Keratinocyte (primary cell): ENCODE data around the gene ANTXR2. TPM values are rescaled to one million over a fixed set of nuclear protein-coding genes. Genes with fewer than 3 reads are reported as not detected.

Experiments
- DNase-seq: peaks from one replicate; pipeline ENCODE4 v3.0.0-alpha.2; 2011; ENCODE audit warnings: low read depth, missing footprints, low spot score
- FAIRE-seq: peaks from 2 replicates; lab custom pipeline; 2011; peaks lifted over from hg19 to GRCh38; lab: Jason Lieb, UNC
- H2AFZ ChIP-seq: 2 replicates; pipeline ENCODE4 v1.6.0; 2012; ENCODE audit warnings: low read length, control low read depth, inconsistent platforms; ENCODE audit not compliant: control insufficient read depth
- H3K27ac ChIP-seq: 2 replicates; pipeline ENCODE4 v1.5.1; 2011; ENCODE audit warnings: low read length; ENCODE audit not compliant: control insufficient read depth, insufficient read depth
- H3K27me3 ChIP-seq: 3 replicates; pipeline ENCODE4 v1.6.0; 2011; ENCODE audit warnings: low read length; ENCODE audit not compliant: control insufficient read depth, insufficient read depth; ENCODE audit errors: extremely low read depth
- H3K36me3 ChIP-seq, 2 experiments: 2 replicates in 1 of 2; 3 replicates in 1 of 2; pipeline ENCODE4 v1.5.1; 2011; ENCODE audit warnings: low read length in 2 of 2, mild to moderate bottlenecking in 1 of 2; ENCODE audit not compliant: control insufficient read depth in 2 of 2, insufficient read depth in 2 of 2; ENCODE audit errors: extremely low read depth in 1 of 2
- H3K4me1 ChIP-seq: 3 replicates; pipeline ENCODE4 v1.5.1; 2011; ENCODE audit warnings: low read length; ENCODE audit not compliant: control insufficient read depth, insufficient read depth; ENCODE audit errors: extremely low read depth
- H3K4me2 ChIP-seq: 3 replicates; pipeline ENCODE4 v1.6.0; 2011; ENCODE audit warnings: low read depth, low read length; ENCODE audit not compliant: control insufficient read depth, insufficient read depth; ENCODE audit errors: extremely low read depth
- H3K4me3 ChIP-seq, 3 experiments: fragments of 200-600 bp in 1 of 3; sonication (generic) in 1 of 3; 2 replicates in 2 of 3; 3 replicates in 1 of 3; pipeline ENCODE4 v1.5.1; 2011 to 2016; ENCODE audit warnings: low read length in 3 of 3, mild to moderate bottlenecking in 3 of 3, control low read depth in 2 of 3, inconsistent platforms in 1 of 3, low read depth in 1 of 3, mixed read lengths in 1 of 3, mixed run types in 1 of 3, moderate library complexity in 1 of 3; ENCODE audit not compliant: control insufficient read depth in 2 of 3, insufficient read depth in 2 of 3; ENCODE audit errors: extremely low read depth in 1 of 3
- H3K79me2 ChIP-seq: 2 replicates; pipeline ENCODE4 v1.6.0; 2012; ENCODE audit warnings: low read length; ENCODE audit not compliant: control insufficient read depth, insufficient read depth
- H3K9ac ChIP-seq: 3 replicates; pipeline ENCODE4 v1.6.0; 2011; ENCODE audit warnings: low read length; ENCODE audit not compliant: control insufficient read depth, insufficient read depth; ENCODE audit errors: extremely low read depth
- H3K9me1 ChIP-seq: 3 replicates; pipeline ENCODE4 v1.6.0; 2011; ENCODE audit warnings: low read length; ENCODE audit not compliant: control insufficient read depth, insufficient read depth; ENCODE audit errors: extremely low read depth
- H3K9me3 ChIP-seq: 2 replicates; pipeline ENCODE4 v1.5.1; 2012; ENCODE audit warnings: low read depth, low read length; ENCODE audit not compliant: control insufficient read depth
- H4K20me1 ChIP-seq: 3 replicates; pipeline ENCODE4 v1.6.0; 2011; ENCODE audit warnings: low read length; ENCODE audit not compliant: control insufficient read depth, insufficient read depth; ENCODE audit errors: extremely low read depth
- CTCF ChIP-seq, 3 experiments: IDR thresholded peaks in 1 of 3; conservative IDR thresholded peaks in 1 of 3; optimal IDR thresholded peaks in 1 of 3; 2 replicates in 2 of 3; 3 replicates in 1 of 3; pipeline versions ENCODE3 to v1.5.1; 2011; ENCODE audit warnings: low read length in 3 of 3, mild to moderate bottlenecking in 3 of 3, moderate library complexity in 2 of 3, control low read depth in 1 of 3, inconsistent platforms in 1 of 3; ENCODE audit not compliant: insufficient read depth in 2 of 3; ENCODE audit errors: extremely low read depth in 1 of 3
- EZH2 ChIP-seq: IDR thresholded peaks from one replicate; pipeline ENCODE4 v1.6.1; 2012; ENCODE audit warnings: inconsistent platforms, mild to moderate bottlenecking, low read length, moderate library complexity
- dilution Hi-C: fragments of 300-500 bp; cut with MboI; formaldehyde crosslinking; loops from one replicate; pipeline ENCODE4 v1.7.0; 2020; ENCODE audit warnings: low sequenced_read_pairs; ENCODE audit not compliant: extremely low pct_ligation_motif_present
- polyA plus RNA-seq, 5 experiments: library from polyadenylated mRNA; depleted of rRNA in 3 of 5; stranded (reverse) in 3 of 5; stranded (forward) in 1 of 5; unstranded in 1 of 5; fragments of >200 nt; gene quantifications; 1 replicate in 1 of 5; 2 replicates in 3 of 5; 3 replicates in 1 of 5; pipeline versions ENCODE4 v1.2.1 to v1.2.3, GENCODE V29; 2011 to 2012; ENCODE audit warnings: missing spikeins in 2 of 5, low read depth in 1 of 5, low replicate concordance in 1 of 5

The ANTXR2 gene
- polyA plus RNA-seq, 1 donor (not counting 4 experiments of a cell fraction or from before 2014, with no cell fraction given): 89.1 TPM

GRCh38 chr4:80093563-80093962 lies 20.5 kb upstream of the ANTXR2 start:
- Histone ChIP-seq H3K4me1 (peaks cover 17% of the 10 kb centered on the region), H3K79me2 (no peaks in the 10 kb centered on the region), H3K9ac (no peak overlapping the region), H3K4me3 (no peak overlapping the region), H3K27me3 (no peaks in the 10 kb centered on the region), H4K20me1 (no peaks in the 10 kb centered on the region), H3K27ac (no peak overlapping the region), H3K4me2 (no peak overlapping the region), H3K36me3 (no peaks in the 10 kb centered on the region), H3K9me1 (no peaks in the 10 kb centered on the region), H2AFZ (no peak overlapping the region), H3K9me3 (no peaks in the 10 kb centered on the region)
- DNase-seq: no peak
- dilution Hi-C loops: no loop called here
- no peak for TF ChIP-seq CTCF (optimal IDR thresholded peaks at IDR 0.05 in 1 of 3, IDR thresholded peaks at IDR 0.05 in 1 of 3, conservative IDR thresholded peaks at IDR 0.05 in 1 of 3; ENCODE audit: extremely low read depth in 1 of 3, insufficient read depth in 2 of 3, low read length in 3 of 3)
- TF ChIP-seq EZH2: no peak
- no peak for FAIRE-seq

DNA sequence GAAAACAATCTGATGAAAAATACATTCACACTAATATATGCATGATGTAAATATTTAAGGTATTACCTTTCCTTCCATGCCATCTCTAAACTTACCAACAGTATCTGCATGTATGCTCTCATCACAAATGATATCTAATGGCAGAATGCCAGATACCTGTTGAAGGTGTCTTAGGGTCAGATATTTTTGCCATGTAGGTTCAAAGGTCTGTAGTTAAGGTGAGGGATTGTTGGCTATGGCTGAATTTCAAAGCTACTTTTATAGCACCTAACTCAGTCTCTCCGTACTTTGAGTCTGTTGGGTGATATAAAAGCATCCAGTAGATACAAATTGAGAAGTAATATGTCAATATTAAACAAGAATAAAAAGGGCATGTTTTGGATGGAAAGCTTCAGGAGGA lies 19.8 kb upstream of the ANTXR2 start:
- no peaks in the 10 kb centered on the region for H3K9me3 ChIP-seq
- H2AFZ ChIP-seq: no peak overlapping the region
- H3K4me3 ChIP-seq: no peak overlapping the region
- H3K27ac ChIP-seq: no peak overlapping the region
- H3K79me2 ChIP-seq: no peaks in the 10 kb centered on the region
- H3K36me3 ChIP-seq: no peaks in the 10 kb centered on the region
- no peaks in the 10 kb centered on the region for H4K20me1 ChIP-seq
- H3K27me3 ChIP-seq: no peaks in the 10 kb centered on the region
- no peak for DNase-seq
- no peaks in the 10 kb centered on the region for H3K9me1 ChIP-seq
- no peak overlapping the region for H3K9ac ChIP-seq
- dilution Hi-C loops: no loop called here
- peaks cover 13% of the 10 kb centered on the region for H3K4me1 ChIP-seq
- TF ChIP-seq EZH2 (no peak), CTCF (optimal IDR thresholded peaks at IDR 0.05 in 1 of 3, IDR thresholded peaks at IDR 0.05 in 1 of 3, conservative IDR thresholded peaks at IDR 0.05 in 1 of 3; ENCODE audit: extremely low read depth in 1 of 3, insufficient read depth in 2 of 3, low read length in 3 of 3) (no peak)
- H3K4me2 ChIP-seq: no peak overlapping the region
- no peak for FAIRE-seq
